ENCODE results near the gene FAM199X.
"Not testable (repeated sequence)": the region's sequence is repeated elsewhere in the genome, so short reads cannot be mapped to it uniquely, and the experiment has no call there.

FAM199X gene

DNA sequence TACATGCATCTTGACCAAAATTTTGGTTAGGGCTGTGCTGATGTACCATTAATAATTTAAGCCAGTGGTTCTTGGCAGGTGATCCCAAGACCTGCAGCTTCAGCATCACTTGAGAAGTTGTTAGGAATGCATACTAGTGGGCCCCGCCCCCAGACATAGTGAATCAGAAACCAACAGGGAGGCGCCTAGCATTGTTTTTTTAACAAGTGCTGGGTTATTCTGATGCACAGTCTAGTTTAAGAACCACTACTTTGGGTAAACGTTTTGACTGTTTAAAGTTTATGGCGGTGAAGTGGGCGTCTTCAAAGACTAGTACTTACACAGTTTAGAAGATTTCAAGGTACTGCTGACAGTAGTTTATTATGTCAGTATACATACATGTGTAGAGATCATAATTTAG is 23.6 kb downstream of the FAM199X start:
- no peak for DNase-seq (ENCODE audit: low read depth in 1 of 2, low spot score in 1 of 2)

DNA sequence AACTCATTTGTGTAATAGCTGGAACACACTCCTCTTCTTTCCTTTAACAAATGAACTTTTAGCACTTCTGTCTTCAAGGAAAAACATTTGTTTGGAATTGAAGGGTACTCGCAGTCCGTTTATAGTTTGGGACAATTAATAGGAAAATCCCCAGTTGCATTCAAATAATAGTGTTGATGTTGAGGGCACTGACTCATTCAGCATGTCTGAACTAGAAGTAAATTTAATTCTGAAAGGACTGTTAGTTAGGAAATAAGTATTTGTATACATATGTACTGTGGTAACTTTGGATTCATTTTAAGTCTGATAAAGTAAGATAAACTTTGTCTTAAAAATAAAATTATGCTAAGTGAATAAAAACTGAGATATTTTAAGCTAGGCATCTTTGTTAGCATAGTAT is 27.2 kb downstream of the FAM199X start:
- DNase-seq (ENCODE audit: low read depth in 1 of 2, low spot score in 1 of 2): no peak

DNA sequence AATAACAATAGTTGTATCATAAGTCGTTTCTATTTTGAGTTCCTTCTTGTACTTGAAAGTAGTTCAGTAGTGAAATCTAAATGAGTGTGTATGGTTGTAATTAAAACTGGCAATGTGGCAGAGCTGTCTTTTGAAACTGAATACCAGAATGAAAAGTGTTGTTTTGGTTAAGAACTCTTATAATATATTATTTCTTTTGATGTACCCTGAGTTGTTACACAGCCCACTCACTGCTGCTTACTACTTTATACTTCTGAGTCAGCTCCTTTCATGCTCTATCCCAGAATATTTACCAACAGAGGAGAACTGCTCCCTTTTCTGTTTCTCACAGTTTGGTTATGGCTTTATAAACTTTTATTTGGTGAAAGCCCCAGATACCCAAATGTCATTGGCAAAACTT is 28.8 kb downstream of the FAM199X start:
- DNase-seq (ENCODE audit: low read depth in 1 of 2, low spot score in 1 of 2): no peak

DNA sequence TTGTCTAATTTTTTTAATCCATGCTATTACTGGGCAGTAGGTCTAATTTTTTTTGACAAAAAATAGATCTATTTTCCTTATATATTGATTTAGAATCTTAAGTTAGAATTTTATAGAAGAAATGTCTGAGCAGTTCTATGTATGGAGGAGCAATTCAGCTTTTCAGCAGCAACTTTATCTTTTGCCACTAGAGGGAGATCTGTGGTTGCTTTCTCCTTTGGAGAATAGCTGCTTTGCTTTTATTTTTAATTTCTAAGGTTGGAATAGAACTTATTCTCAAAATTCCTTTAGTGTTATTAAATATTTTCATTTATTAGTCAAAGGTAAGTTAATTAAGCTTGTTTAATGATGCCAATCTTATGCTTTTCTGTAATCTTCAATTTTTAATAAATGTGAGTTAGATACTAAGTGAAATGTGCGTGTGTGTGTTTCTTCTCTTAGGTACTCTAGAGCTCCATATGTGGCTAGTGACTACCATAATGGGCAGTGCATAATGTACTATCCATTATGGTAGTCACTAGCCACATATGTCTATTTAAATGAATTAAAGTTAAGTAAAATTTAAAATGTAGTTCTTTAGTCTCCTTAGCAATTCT is 29.3 kb downstream of the FAM199X start:
- no peak for DNase-seq (ENCODE audit: low read depth in 1 of 2, low spot score in 1 of 2)

DNA sequence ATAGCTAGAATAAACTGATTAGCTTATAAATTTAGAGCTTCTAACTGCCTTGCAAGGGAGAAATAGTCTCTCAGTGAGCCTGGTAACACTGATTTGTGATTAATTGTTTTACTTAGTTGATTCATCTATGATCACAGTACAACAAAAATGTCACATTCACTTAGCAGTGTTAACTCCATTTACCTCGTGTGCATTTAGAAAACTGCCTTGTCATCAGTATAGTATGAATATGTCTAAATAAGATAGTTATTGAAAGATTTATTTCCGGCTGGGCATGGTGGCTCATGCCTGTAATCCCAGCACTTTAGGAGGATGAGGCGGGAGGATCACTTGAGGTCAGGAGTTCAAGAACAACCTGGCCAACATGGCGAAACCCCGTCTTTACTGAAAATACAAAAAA is 39.3 kb downstream of the FAM199X start:
- DNase-seq (ENCODE audit: low read depth in 1 of 2, low spot score in 1 of 2): no peak

DNA sequence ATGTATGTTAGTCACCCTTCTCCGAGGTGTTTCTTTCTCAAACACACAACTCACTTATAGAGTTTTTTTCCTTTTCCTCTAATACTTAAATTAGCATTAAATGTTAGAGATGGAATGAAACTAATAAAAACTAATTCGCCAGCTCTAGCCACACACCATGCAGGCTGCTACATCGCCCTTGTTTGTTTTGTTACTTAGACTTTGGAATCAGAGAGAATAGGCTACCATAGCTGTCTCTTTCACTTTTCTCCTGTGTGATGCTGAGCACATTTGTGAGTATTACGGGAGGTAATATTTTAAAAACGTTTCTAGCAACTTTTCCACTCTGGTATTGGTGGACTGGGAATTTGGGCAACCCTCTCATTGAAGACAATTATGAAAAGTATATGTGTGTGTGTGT is 44.9 kb downstream of the FAM199X start:
- no peak for DNase-seq (ENCODE audit: low read depth in 1 of 2, low spot score in 1 of 2)

DNA sequence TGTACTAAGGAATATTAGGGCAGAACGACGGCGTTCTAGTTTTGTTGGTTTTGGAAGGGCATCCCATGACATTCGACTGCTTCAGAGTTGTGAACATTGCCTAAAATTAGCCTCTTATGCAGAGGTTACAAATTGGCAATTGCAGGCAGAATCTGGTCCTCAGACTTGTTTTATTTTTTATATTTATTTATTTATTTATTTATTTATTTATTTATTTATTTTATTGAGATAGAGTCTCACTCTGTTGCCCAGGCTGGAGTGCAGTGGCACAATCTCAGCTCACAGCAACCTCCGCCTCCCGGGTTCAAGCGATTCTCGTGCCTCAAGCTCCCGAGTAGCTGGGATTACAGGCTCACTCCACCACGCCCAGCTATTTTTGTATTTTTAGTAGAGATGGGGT is 63.8 kb downstream of the FAM199X start:
- DNase-seq (ENCODE audit: low read depth in 1 of 2, low spot score in 1 of 2): not testable (repeated sequence)

Measured in stimulated activated CD4-positive, alpha-beta T cell treated with anti-CD3 and anti-CD28 coated beads, Interleukin-15, amount 100 ng/mL, for 1 hour (primary cell).